NCI-H2196 treated with DMSO at 0.1 percent for 48 hours (cell line): Measurements from ENCODE around the gene UNKL.

Source experiments
- DNase-seq: peaks from one replicate; lab custom pipeline; 2025; ENCODE audit not compliant: unreplicated experiment; lab: John Stamatoyannopoulos, UW

Gene UNKL

DNA sequence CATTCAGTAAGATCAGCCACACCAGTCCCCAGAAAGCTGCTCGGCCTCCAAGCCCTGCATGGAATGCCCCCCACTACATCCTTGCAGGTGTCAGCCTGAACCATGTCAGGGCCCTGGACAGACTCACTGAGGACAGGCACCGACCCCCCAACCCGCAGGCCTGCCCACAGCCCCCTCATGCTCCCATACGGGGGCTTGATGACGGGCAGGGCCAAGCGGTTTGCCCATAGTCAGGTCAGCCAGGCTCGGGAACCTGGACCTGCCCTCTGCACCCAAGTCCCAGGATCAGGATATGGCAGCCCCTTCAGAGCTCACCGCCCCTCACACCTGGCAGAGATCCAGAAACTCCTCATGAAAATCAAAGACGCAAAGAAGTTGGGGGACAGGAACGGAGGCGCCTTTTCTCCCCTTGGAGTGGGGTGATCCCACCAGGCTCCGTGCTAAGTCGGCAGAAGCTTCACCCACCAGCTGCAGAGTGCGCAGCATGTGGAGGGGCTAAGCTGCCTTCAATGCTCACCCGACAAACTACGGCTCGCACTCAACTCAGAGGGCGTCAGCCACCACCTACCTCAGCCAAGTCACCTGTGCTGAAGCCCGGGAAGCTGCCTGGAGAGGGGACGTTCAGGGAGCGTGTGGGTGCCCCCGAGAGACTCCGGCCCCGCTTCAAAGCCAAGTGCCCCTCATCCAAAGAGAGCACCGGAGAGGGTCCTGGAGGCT lies 36.3 kb downstream of the UNKL start:
- no peak for DNase-seq

GRCh38 chr16:1377406-1378010 lies 37.0 kb downstream of the UNKL start:
- no peak for DNase-seq

DNA sequence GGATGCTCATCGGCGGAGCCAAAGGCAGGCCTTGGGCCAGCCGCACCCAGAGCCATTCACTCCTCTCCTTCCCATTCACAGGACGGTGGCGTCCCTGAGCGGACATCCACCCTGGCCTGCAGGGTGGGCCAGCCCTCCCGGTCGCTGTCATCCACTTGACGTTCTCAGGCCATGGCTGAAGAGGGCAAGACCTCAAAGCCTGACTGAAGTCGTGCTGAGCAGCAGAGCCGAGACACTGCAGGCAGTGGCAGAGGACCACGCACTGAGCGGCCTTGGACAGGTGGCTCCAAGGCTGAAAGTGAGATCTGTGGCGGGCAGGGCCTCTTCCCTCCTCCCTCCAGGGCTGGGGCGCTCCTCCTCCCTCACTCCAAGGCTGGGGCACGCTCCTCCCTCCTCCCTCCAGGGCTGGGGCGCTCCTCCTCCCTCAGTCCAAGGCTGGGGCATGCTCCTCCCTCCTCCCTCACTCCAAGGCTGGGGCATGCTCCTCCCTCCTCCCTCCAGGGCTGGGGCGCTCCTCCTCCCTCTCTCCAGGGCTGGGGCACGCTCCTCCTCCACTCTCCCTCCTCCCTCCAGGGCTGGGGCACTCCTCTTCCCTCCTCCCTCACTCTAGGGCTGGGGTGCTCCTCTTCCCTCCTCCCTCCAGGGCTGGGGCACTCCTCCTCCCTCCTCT lies 38.6 kb downstream of the UNKL start:
- DNase-seq = no peak

- no peak for DNase-seq
Measured at GRCh38 chr16:1375298-1375640, 39.2 kb downstream of the UNKL start.

DNA sequence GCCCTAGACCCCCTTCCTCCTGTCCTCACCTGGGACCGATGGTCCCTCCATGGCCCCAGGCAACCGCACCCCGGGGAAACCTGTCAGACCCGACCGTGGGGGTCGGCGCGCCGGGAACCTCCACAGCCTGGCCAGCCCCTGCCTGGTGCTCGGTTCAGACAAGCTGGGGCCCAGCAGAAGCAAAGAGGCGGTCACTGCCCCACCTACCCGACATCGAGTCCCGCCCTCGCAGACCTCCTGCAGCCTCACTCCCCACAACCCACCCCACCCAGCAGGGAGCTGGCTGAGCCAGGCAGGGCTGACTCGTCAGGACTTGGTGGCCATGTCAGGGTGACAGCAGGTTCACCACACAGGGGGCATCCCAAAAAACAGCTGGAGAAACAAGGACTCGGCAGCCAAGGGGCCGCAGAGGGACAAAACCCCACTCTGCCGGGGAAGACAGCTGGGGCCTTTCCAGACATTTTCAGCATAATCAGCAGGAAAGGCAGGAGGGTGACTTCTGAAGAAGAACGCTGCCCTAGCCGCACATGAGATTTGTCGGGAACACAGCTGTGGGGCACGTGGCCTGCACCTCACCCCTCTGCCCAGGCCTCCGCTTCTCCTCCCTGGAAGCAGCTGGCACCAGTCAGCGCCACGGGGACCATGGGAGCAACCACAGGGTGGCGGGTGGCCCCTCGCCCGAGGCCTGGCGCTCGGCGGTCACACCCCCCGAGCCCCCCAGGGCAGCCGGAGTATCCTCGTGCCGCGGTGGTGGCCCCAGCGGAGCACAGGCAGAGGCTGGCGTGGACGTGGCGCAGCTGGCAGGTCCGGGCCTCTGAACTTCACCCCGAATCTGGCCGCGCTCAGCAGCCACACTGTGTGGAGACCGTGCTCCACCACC lies 39.8 kb downstream of the UNKL start:
- no peak for DNase-seq

DNA sequence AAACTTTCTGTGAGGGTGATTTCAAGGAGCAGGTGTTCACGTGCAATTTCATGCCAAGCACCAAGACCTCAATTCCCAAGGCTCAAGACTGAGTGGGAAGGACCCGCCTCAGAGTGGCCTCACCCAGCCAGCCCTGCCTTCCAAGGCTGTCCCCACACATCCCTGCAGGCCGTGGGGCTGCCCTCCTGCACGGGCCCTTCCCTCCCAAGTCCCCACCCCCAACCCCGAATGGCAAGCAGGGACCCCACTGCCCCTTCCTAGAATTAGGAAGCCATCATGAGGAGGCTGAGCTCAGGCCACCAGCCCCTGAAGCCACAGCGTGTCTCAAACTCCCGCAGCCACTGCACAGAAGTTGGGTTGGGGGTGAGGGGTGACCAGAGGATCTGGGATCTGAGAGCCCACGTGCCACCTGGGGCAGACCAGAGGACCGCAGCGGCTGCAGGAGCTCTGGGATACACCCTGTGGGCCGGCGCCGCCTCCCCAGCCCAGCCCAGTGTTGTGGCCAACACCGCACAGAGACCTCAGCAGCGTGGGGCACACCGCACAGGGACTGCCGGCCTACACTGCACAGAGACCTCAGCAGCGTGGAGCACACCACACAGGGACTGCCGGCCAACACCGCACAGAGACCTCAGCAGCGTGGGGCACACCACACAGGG lies 42.1 kb downstream of the UNKL start:
- no peak for DNase-seq

GRCh38 chr16:1371054-1371978 lies 43.2 kb downstream of the UNKL start:
- DNase-seq = no peak

DNA sequence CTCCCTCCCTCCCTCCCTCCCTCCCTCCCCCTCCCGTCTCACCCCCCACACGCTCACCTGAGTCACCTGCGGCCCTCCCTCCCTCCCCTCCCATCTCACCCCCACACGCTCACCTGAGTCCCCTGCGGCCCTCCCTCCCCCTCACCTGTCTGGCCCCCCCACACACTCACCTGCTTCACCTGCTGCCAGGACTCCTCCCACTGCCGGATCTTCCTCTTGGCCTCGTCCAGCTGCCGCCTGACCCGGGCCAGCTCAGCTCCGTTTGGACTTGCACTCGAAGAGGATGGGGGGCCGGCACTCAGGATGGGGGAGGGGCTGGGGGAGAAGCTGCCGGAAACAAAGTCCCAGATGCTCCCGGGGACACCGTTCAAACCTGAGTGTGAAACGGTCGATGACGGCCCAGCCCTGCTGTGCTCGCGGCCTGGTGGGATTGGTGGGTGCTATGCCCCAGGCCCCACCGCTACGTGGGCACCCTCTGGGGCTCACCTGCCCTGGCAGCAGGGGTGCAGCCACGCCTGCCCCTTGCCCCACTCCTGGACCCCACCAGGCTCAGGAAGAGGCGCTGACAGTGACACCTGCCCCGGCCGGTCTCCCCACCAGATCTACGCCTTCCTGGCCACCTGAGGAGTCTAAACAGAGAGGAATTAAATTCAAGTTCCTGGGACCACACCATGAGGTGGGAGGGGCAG lies 46.9 kb downstream of the UNKL start:
- peak; percentile 47 for DNase-seq

GRCh38 chr16:1366712-1367299 lies 47.7 kb downstream of the UNKL start:
- DNase-seq = peak; percentile 18

- DNase-seq = no peak
Measured at GRCh38 chr16:1366060-1366711, 48.3 kb downstream of the UNKL start.

GRCh38 chr16:1364510-1364909 lies 50.0 kb downstream of the UNKL start:
- DNase-seq = no peak

DNA sequence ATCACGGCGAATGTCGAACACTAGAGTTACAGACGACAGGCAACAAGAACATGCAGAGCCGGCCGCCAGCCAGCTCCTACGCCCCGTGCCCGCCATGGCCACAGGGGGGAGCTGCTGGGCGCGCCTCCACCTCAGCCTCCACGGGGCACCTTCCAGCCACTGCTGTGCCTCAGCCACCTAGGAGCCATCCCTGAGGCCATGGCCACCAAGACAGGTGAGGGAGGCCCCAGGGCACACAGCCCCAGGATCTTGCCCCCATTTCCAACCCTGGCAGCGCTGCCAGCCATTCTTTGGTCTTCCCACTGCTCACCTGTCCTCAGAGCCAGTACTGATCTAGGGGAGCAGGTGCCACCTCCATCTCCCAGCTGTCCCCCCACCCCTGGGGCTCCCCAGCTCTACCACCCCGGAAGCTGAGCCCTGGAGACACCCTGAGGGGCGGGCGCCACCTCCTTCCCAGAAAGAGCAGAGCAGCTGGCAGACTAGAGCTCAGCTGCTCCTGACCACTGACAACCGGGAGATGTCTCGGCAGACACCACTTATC lies 50.9 kb downstream of the UNKL start:
- no peak for DNase-seq

DNA sequence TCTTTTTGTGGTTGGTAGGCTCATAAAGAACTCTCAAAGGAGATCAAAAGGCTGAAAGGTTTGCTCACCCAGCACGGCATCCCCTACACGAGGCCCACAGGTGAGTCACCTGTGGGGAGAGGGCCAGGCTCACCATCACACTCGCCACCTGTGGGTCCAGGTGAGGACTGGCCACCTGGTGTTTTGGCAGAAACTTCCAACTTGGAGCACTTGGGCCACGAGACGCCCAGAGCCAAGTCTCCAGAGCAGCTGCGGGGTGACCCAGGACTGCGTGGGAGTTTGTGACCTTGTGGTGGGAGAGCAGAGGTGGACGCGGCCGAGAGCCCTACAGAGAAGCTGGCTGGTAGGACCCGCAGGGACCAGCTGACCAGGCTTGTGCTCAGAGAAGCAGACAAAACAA lies 51.7 kb downstream of the UNKL start:
- DNase-seq = no peak

GRCh38 chr16:1361685-1362360 lies 52.7 kb downstream of the UNKL start:
- no peak for DNase-seq

DNA sequence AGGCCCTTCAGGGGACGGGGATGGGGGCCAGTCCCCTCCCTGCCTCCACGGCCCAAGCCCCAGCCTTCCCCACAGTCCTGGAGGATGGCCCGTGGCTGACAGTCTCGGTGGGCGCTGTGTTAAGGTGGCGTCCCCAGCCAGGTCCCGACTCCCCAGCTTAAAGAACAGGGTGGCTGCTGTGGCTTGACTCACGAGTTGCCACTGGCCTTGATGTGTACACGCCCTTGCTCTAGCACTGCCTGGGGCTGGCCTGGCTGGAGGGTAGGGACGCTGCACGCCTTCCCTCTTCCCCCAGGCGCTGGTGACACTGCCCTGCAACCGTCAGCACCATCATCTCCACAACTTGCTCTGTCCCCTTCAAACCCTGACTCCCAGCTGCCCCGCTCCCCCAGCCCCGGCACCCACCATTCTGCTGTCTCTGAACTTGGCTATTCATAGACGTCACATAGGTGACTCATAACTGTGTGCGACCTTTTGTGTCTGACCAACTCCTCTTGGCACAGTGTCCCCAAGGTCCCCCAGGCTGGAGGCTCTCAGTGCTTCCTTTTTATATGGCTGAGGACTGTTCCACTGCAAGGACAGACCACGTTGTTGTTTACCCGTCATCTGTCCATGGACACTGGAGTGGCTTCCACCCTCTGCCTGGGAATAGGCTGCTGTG lies 56.5 kb downstream of the UNKL start:
- no peak for DNase-seq

DNA sequence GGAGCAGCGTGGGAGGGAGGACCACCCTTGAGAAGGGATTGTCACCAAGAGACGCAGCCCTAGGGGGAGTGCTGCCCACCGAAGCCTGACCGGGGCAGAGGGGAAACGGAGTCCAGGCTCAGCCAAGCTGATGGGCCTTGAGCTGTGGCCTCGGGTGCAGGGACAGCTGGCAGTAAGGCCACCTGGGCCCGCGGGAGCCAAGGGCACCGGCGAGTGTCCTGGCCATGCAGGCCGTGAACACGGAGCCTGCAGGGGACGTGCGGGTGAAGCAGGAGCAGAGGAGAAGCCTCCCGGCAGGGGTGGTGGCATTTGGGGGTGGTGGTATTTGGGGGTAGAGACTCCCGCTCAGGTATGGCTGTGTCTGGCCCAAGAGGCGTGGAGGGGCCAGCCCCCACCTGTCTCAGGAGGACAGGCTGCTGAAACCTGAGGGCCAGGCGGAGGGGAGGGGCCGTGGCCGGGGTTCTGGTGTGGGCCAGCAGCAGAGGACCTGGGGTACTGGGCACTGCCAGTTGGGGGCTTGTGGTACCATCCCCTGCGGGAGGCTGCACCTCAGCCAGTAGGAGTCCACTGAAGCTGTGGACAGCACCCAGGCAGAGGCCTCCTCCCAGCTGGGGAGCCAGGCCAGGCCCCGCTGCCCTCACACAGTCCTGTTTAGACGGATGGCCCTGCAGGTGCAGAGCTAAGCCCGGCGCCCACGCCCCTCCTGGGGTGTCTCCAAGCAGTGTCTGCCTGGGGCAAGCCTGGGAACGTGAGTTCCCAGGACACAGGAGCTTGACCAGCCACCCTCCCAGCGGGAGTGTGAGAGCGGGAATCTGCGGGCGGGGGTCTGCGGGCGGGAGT lies 58.2 kb downstream of the UNKL start:
- DNase-seq = no peak
